ENCODE results near the gene KRTAP4-11.
"Not testable (repeated sequence)": the region's sequence is repeated elsewhere in the genome, so short reads cannot be mapped to it uniquely, and the experiment has no call there.

The KRTAP4-11 gene

GRCh38 chr17:41117846-41118386 lies at the start of gene KRTAP4-11:
KRTAP4-11 (minus strand) TSS chr17:41118373; CDS start chr17:41118315, 58 bp downstream.
- H3K9me3 ChIP-seq (ENCODE audit: control insufficient read depth, low read length); H3K36me3 ChIP-seq (ENCODE audit: control insufficient read depth, insufficient read depth, low read length); H3K4me3 ChIP-seq (ENCODE audit: low read depth, low read length); H3K4me2 ChIP-seq (ENCODE audit: low read length); H3K4me1 ChIP-seq; H3K9ac ChIP-seq; H3K79me2 ChIP-seq; H2AFZ ChIP-seq; H3K27me3 ChIP-seq (ENCODE audit: control insufficient read depth, insufficient read depth, low read length); H3K27ac ChIP-seq: not testable (repeated sequence)

GRCh38 chr17:41167561-41167960 lies 49.4 kb upstream of the KRTAP4-11 start:
- Histone ChIP-seq H3K4me1 (no peaks in the 10 kb centered on the region), H3K36me3 (ENCODE audit: control insufficient read depth, insufficient read depth, low read length) (no peaks in the 10 kb centered on the region), H3K9ac (no peak overlapping the region), H3K4me2 (ENCODE audit: low read length) (no peak overlapping the region), H2AFZ (no peak overlapping the region), H3K27ac (no peak overlapping the region), H3K27me3 (ENCODE audit: control insufficient read depth, insufficient read depth, low read length) (no peaks in the 10 kb centered on the region), H3K79me2 (no peaks in the 10 kb centered on the region), H3K9me3 (ENCODE audit: control insufficient read depth, low read length) (no peaks in the 10 kb centered on the region), H3K4me3 (ENCODE audit: low read depth, low read length) (no peak overlapping the region)
- no peak for TF ChIP-seq CTCF (IDR thresholded peaks at IDR 0.05)

- H3K4me1 ChIP-seq: no peaks in the 10 kb centered on the region
- no peak overlapping the region for H3K27ac ChIP-seq
- H3K27me3 ChIP-seq (ENCODE audit: control insufficient read depth, insufficient read depth, low read length): no peaks in the 10 kb centered on the region
- no peak overlapping the region for H3K9ac ChIP-seq
- no peaks in the 10 kb centered on the region for H3K36me3 ChIP-seq (ENCODE audit: control insufficient read depth, insufficient read depth, low read length)
- no peak overlapping the region for H2AFZ ChIP-seq
- no peaks in the 10 kb centered on the region for H3K79me2 ChIP-seq
- no peak overlapping the region for H3K4me3 ChIP-seq (ENCODE audit: low read depth, low read length)
- no peak for TF ChIP-seq CTCF (IDR thresholded peaks at IDR 0.05)
- no peaks in the 10 kb centered on the region for H3K9me3 ChIP-seq (ENCODE audit: control insufficient read depth, low read length)
- no peak overlapping the region for H3K4me2 ChIP-seq (ENCODE audit: low read length)
These were observed 45.7 kb upstream of the KRTAP4-11 start for GRCh38 chr17:41163828-41164227.

GRCh38 chr17:41160648-41161047 lies 42.5 kb upstream of the KRTAP4-11 start, which contains the start of gene KRTAP4-4:
KRTAP4-4 (minus strand) TSS chr17:41160748; CDS start chr17:41160691, 57 bp downstream.
- no peaks in the 10 kb centered on the region for H3K9me3 ChIP-seq (ENCODE audit: control insufficient read depth, low read length)
- no peak within 1 kb of the TSS for H3K4me2 ChIP-seq (ENCODE audit: low read length)
- H2AFZ ChIP-seq: no peak within 1 kb of the TSS
- H3K36me3 ChIP-seq (ENCODE audit: control insufficient read depth, insufficient read depth, low read length): no peaks in the 10 kb centered on the region
- H3K9ac ChIP-seq: no peak within 1 kb of the TSS
- no peaks in the 10 kb centered on the region for H3K79me2 ChIP-seq
- H3K4me3 ChIP-seq (ENCODE audit: low read depth, low read length): no peak within 1 kb of the TSS
- H3K27me3 ChIP-seq (ENCODE audit: control insufficient read depth, insufficient read depth, low read length): no peaks in the 10 kb centered on the region
- no peak within 1 kb of the TSS for H3K27ac ChIP-seq
- H3K4me1 ChIP-seq: no peaks in the 10 kb centered on the region
- TF ChIP-seq CTCF (IDR thresholded peaks at IDR 0.05): no peak

- not testable (repeated sequence) for H3K27me3 ChIP-seq (ENCODE audit: control insufficient read depth, insufficient read depth, low read length); H3K4me3 ChIP-seq (ENCODE audit: low read depth, low read length); H3K9me3 ChIP-seq (ENCODE audit: control insufficient read depth, low read length); H3K4me2 ChIP-seq (ENCODE audit: low read length); H3K27ac ChIP-seq; H3K9ac ChIP-seq; H2AFZ ChIP-seq; H3K79me2 ChIP-seq; H3K36me3 ChIP-seq (ENCODE audit: control insufficient read depth, insufficient read depth, low read length); H3K4me1 ChIP-seq
These were observed 42.0 kb upstream of the KRTAP4-11 start for GRCh38 chr17:41160190-41160589.

- no peaks in the 10 kb centered on the region for H3K4me1 ChIP-seq
- no peak for TF ChIP-seq CTCF (IDR thresholded peaks at IDR 0.05)
- no peaks in the 10 kb centered on the region for H3K27me3 ChIP-seq (ENCODE audit: control insufficient read depth, insufficient read depth, low read length)
- H2AFZ ChIP-seq: no peak overlapping the region
- H3K36me3 ChIP-seq (ENCODE audit: control insufficient read depth, insufficient read depth, low read length): no peaks in the 10 kb centered on the region
- no peak overlapping the region for H3K9ac ChIP-seq
- no peaks in the 10 kb centered on the region for H3K79me2 ChIP-seq
- H3K9me3 ChIP-seq (ENCODE audit: control insufficient read depth, low read length): no peaks in the 10 kb centered on the region
- no peak overlapping the region for H3K27ac ChIP-seq
- H3K4me3 ChIP-seq (ENCODE audit: low read depth, low read length): no peak overlapping the region
- no peak overlapping the region for H3K4me2 ChIP-seq (ENCODE audit: low read length)
These were observed 35.7 kb upstream of the KRTAP4-11 start for GRCh38 chr17:41153856-41154255.

All from parathyroid adenoma (tissue), 2 donors.